ENCODE results near the gene SLC36A2.

The SLC36A2 gene

GRCh38 chr5:151284392-151284967 lies 62.9 kb downstream of the SLC36A2 start:
- no peak for DNase-seq (ENCODE audit: low read depth in 2 of 3, low spot score in 2 of 3)

GRCh38 chr5:151283120-151283825 lies 64.1 kb downstream of the SLC36A2 start:
- DNase-seq (ENCODE audit: low read depth in 2 of 3, low spot score in 2 of 3), result no peak

GRCh38 chr5:151281001-151281639 lies 66.2 kb downstream of the SLC36A2 start:
- no peak for DNase-seq (ENCODE audit: low read depth in 2 of 3, low spot score in 2 of 3)

GRCh38 chr5:151280443-151280842 lies 66.9 kb downstream of the SLC36A2 start:
- no peak for DNase-seq (ENCODE audit: low read depth in 2 of 3, low spot score in 2 of 3)

- no peak for DNase-seq (ENCODE audit: low read depth in 2 of 3, low spot score in 2 of 3)
These were observed 68.5 kb downstream of the SLC36A2 start for GRCh38 chr5:151278845-151279244.

GRCh38 chr5:151275803-151276202 lies 71.6 kb downstream of the SLC36A2 start:
- DNase-seq (ENCODE audit: low read depth in 2 of 3, low spot score in 2 of 3), result no peak

GRCh38 chr5:151274666-151275065 lies 72.7 kb downstream of the SLC36A2 start:
- no peak for DNase-seq (ENCODE audit: low read depth in 2 of 3, low spot score in 2 of 3)

- DNase-seq (ENCODE audit: low read depth in 2 of 3, low spot score in 2 of 3), result no peak
These were observed 76.0 kb downstream of the SLC36A2 start for GRCh38 chr5:151271336-151271735.

- DNase-seq (ENCODE audit: low read depth in 2 of 3, low spot score in 2 of 3), result no peak
These were observed 76.8 kb downstream of the SLC36A2 start for GRCh38 chr5:151270599-151270998.

- no peak for DNase-seq (ENCODE audit: low read depth in 2 of 3, low spot score in 2 of 3)
These were observed 79.7 kb downstream of the SLC36A2 start for GRCh38 chr5:151267491-151268260.
